ENCODE results near the gene DPPA4.

Gene DPPA4

GRCh38 chr3:109338322-109338721 is 976 bp upstream of the DPPA4 start:
- no peak for DNase-seq

GRCh38 chr3:109336291-109336861 is 970 bp downstream of the DPPA4 start:
- DNase-seq = no peak

- DNase-seq = no peak
Measured at GRCh38 chr3:109334572-109334971, 2.8 kb downstream of the DPPA4 start.

DNA sequence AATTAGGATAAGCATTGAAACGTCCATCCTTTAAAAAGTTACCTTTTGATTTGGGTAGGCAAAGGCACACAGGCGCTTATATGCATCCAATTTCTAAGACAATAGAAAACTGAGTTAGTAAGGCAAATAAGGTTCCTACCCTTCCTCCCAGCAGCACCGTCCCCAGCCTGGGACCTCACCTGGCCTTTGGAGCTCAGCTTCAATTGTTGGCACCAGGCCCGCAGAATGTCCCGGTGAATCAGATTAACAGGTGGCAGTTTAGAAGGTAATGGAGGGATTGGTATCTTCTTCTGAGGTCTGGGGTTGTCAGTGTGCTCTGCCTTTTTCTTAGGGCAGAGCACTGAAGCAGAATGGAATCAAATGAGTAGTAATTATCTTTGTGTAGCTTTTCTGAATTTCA is 5.7 kb downstream of the DPPA4 start:
- DNase-seq = no peak

DNA sequence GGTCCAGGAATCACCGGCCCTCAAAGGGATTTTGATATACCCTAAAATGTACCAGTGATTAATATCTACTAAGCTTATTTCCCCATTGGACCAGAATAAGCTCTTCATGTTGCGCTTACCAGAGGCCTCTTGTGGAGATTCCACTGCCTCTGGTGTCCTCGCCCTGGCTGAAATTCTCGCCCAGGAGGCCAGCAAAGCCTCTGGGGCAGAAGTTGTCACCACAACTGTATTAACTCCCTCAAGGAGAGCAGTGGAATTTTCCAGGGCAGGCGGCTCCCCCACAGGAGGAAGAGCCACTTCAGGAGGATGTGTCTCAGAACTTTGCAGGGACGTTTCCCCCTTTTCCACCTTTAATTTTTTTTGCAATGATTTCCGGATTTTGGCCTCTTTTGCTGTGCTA is 6.9 kb downstream of the DPPA4 start:
- DNase-seq = no peak

DNA sequence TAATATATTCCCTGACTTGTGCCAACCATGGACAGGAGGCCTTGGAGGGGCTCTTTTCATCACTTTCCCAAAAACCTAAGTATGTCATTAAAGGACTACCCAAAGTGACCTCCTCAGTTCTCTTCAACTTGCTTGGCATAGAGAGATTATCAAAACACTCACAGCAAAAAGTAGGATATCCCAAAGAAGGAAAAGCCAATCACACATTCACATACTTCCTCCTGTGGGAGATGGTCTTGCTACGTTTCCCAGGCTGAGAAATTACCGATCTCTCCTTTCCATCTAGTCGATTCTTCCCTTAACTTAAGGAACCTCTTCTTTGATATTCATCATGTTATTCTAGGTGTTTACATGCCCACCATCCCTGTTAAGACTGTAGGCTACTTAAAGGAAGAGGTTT is 9.1 kb downstream of the DPPA4 start:
- DNase-seq = no peak

GRCh38 chr3:109325657-109326056 is 11.7 kb downstream of the DPPA4 start:
- DNase-seq = no peak

DNA sequence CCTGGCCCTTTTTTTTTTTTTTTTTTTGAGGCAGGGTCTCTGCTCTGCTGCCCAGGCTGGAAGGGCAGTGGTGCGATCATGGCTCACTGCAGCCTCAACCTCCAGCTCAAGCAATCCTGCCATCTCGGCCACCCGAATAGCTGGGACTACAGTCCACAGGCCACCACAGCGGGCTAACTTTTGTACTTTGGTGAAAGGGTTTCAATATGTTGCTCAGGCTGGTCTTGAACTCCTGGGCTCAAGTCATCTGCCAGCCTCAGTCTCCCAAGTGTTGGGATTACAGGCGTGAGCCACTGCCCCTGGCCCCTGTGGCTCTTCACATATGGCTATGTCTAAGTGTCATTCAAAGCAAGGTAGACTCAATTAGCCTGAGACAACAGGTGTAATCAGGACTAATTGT is 12.2 kb downstream of the DPPA4 start:
- DNase-seq = no peak

DNA sequence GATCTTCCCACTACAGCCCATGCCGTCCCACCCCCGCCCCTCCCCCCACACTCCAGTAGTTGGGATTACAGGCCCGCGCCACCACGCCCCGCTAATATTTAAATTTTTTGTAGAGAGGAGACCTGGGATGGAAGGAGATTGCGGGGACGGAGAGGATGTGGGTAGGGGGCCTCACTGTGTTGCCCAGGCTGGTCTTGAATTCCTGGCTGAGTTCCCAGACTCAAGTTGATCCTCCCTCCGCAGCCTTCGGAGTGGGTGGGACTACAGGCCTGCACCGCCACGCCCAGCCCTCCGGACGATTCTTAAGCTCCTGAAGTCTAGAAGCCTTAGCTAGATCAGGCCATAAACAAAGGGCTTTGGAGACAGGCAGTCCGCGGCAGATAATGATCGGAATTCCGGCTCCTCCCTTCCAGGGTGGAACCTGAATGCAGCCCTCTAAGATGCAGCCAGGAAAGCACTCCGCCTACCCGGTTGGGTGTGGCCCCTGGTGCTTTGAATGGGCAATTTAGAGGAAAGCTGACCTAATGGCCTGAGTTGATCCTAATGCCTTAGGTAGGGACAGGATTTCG is 21.1 kb downstream of the DPPA4 start, which contains the start of gene DPPA2:
DPPA2 (minus strand) TSS at position 356 of the 569 bp plus-strand sequence. CDS start 1,975 bp downstream, outside the sequence.
- no peak for DNase-seq

GRCh38 chr3:109313061-109313460 is 24.3 kb downstream of the DPPA4 start:
- no peak for DNase-seq

GRCh38 chr3:109297496-109297895 is 39.9 kb downstream of the DPPA4 start:
- DNase-seq = no peak

DNA sequence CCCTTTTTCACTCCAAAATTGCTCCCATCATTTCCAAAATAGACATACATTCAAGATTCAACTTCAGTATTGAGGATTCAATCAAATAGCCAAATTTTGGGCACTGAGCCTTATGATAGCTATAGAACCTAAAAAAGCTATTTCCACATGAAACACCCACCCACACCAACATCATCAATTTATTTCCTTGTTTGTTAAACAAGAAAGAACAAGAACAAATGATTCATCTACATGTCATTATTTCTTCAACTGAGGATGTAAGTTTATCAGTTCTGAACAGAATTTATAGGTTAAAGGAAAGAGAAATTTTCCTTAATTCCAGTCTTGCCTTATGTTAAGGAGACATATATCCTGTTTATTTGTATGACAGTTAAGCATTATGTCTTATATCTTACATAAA is 53.3 kb downstream of the DPPA4 start:
- DNase-seq = no peak

DNA sequence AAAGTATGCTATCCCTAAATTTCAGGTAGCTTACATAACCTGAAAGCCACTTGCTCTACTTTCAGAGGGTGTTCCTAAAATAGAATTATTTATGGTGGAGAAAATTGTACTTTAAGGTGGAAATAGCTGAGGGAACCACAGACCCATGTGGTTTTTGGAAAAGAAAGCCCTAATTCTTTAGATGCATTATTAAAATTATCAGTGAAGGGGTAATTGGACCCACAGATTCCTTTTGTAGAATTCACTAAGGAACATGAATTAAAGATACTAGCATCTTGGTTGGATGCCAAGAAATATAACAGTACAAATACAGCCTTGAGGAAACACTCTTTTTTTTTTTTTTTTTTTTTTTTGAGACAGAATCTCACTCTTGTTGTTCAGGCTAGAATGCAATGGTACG is 58.8 kb downstream of the DPPA4 start:
- DNase-seq = no peak

DNA sequence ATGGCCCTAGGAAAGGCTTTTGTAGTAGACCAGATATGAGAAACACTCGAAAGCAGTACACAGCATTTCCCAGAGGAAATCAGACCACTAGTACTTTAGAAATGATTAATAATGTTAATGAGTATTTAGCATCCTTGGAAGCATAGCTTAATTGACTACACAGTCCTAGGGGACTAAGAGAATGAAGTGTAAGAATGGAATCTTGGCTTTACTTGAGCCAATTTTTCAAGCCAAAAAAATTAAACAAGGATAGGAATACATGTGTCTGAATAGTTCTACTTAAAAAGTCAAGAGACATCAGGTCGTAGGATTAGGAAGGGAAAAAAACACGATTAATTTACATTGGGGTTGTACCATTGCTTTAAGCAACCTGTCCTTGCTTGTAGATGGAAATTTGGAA is 59.2 kb downstream of the DPPA4 start:
- DNase-seq = no peak
